ENCODE measurements around the gene FBXO21. TPM values are rescaled to one million over a fixed set of nuclear protein-coding genes. Genes with fewer than 3 reads are reported as not detected.

FBXO21 gene
- total RNA-seq, 2 donors from 2014 or later = 179 to 412 TPM

GRCh38 chr12:117192057-117192456 is 1.8 kb upstream of the FBXO21 start:
- Histone ChIP-seq H3K27me3 (replicated peaks; ENCODE audit: insufficient read depth) (no peaks in the 10 kb centered on the region), H3K4me3 (no peak overlapping the region), H3K27ac (no peak overlapping the region), H3K9me3 (no peaks in the 10 kb centered on the region), H3K36me3 (no peaks in the 10 kb centered on the region), H3K4me1 (replicated peaks) (no peaks in the 10 kb centered on the region)
- WGBS = 87% methylated on average over 2 of the region's 2 CpGs
- DNase-seq (ENCODE audit: low spot score) = no peak
- TF ChIP-seq POLR2A (IDR thresholded peaks at IDR 0.05) (no peak), POLR2AphosphoS5 (IDR thresholded peaks at IDR 0.05) (no peak)
- TF ChIP-seq, protein P1, sequence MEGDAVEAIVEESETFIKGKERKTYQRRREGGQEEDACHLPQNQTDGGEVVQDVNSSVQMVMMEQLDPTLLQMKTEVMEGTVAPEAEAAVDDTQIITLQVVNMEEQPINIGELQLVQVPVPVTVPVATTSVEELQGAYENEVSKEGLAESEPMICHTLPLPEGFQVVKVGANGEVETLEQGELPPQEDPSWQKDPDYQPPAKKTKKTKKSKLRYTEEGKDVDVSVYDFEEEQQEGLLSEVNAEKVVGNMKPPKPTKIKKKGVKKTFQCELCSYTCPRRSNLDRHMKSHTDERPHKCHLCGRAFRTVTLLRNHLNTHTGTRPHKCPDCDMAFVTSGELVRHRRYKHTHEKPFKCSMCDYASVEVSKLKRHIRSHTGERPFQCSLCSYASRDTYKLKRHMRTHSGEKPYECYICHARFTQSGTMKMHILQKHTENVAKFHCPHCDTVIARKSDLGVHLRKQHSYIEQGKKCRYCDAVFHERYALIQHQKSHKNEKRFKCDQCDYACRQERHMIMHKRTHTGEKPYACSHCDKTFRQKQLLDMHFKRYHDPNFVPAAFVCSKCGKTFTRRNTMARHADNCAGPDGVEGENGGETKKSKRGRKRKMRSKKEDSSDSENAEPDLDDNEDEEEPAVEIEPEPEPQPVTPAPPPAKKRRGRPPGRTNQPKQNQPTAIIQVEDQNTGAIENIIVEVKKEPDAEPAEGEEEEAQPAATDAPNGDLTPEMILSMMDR (IDR thresholded peaks at IDR 0.05) = no peak
- intact Hi-C loops (cut with DNase I) = no loop called here

DNA sequence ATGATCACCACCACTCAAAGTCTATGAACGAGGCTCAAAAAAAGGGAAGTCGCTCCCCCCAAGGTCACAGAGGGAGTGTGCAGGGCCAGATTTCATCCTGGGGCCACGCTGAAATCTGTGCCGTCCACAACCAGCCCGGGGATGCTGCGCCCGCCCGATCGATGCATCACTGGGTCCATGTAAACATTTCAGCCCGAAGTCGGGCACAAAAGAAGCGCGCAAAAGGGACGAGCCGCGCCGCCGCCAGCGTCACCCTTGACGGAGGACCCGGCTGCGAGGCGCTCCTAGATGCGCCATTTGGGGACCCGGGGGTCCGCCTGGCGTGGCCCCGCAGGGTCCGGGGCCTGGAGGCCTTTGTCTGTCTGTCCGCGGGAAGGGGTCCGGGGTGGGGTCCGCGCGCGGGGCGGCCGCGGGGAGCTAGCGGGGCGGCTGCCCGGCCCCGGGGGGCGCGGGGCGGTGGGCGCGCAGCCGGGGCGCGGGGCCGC is 503 bp downstream of the FBXO21 start:
- peak overlapping the region; percentile 76 to 87 for H3K4me3 ChIP-seq
- no peaks in the 10 kb centered on the region for H3K4me1 ChIP-seq (replicated peaks)
- no peak for DNase-seq (ENCODE audit: low spot score)
- H3K36me3 ChIP-seq = peaks cover 0 to 4% of the 10 kb centered on the region in 2 donors
- TF ChIP-seq, protein P1 (IDR thresholded peaks at IDR 0.05) = no peak
- no peak for TF ChIP-seq POLR2A (IDR thresholded peaks at IDR 0.05)
- TF ChIP-seq POLR2AphosphoS5 (IDR thresholded peaks at IDR 0.05) = no peak
- no peaks in the 10 kb centered on the region for H3K9me3 ChIP-seq
- H3K27me3 ChIP-seq (replicated peaks; ENCODE audit: insufficient read depth) = no peaks in the 10 kb centered on the region
- H3K27ac ChIP-seq = peak overlapping the region; percentile 79 to 84
- 0% methylated on average over 34 of the region's 52 CpGs for WGBS
- intact Hi-C loops (cut with DNase I) = no loop called here

GRCh38 chr12:117188961-117189724 is 1.1 kb downstream of the FBXO21 start:
- 9% methylated on average over 25 of the region's 25 CpGs for WGBS
- H3K4me3 ChIP-seq = peak overlapping the region; percentile 76 to 87
- H3K9me3 ChIP-seq = no peaks in the 10 kb centered on the region
- TF ChIP-seq POLR2A (IDR thresholded peaks at IDR 0.05) (no peak), POLR2AphosphoS5 (IDR thresholded peaks at IDR 0.05) (peak; percentile 19)
- H3K4me1 ChIP-seq (replicated peaks) = no peaks in the 10 kb centered on the region
- no peaks in the 10 kb centered on the region for H3K27me3 ChIP-seq (replicated peaks; ENCODE audit: insufficient read depth)
- DNase-seq (ENCODE audit: low spot score) = no peak
- H3K27ac ChIP-seq = peak overlapping the region; percentile 79 to 84
- intact Hi-C loops (cut with DNase I) = no loop called here
- peaks cover 0 to 9% of the 10 kb centered on the region in 2 donors for H3K36me3 ChIP-seq

GRCh38 chr12:117188121-117188665 is 2.1 kb downstream of the FBXO21 start:
- DNase-seq (ENCODE audit: low spot score) = no peak
- intact Hi-C loops (cut with DNase I) = no loop called here
- WGBS = 93% methylated on average over 12 of the region's 12 CpGs
- peaks cover 0 to 9% of the 10 kb centered on the region in 2 donors for H3K36me3 ChIP-seq
- H3K27me3 ChIP-seq (replicated peaks; ENCODE audit: insufficient read depth) = no peaks in the 10 kb centered on the region
- H3K4me1 ChIP-seq (replicated peaks) = no peaks in the 10 kb centered on the region
- TF ChIP-seq POLR2AphosphoS5 (IDR thresholded peaks at IDR 0.05) (no peak), POLR2A (IDR thresholded peaks at IDR 0.05) (no peak)
- TF ChIP-seq, protein P1 (IDR thresholded peaks at IDR 0.05) = no peak
- no peak overlapping the region for H3K4me3 ChIP-seq
- no peaks in the 10 kb centered on the region for H3K9me3 ChIP-seq
- H3K27ac ChIP-seq = no peak overlapping the region

DNA sequence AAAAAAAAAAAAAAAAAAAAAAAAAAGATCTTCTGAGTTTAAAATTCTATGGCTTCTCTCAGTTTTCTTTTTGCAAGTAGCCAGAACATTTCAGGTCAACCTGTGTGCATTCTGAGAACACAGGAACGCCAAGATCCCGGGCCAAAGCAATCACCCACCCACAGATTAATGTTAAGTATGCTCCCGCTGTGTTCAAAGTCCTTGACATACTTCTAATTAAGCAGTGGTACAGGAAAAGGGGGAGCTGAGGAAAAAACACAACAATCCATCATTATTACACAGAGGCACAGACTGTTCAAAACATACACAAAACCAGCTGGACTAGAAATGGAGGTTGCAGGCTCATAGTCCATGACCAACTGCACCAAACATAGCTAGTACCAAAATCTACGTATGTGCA is 2.8 kb downstream of the FBXO21 start:
- Histone ChIP-seq H3K4me3 (no peak overlapping the region), H3K4me1 (replicated peaks) (no peaks in the 10 kb centered on the region), H3K27ac (no peak overlapping the region), H3K9me3 (no peaks in the 10 kb centered on the region), H3K27me3 (replicated peaks; ENCODE audit: insufficient read depth) (no peaks in the 10 kb centered on the region), H3K36me3 (peaks cover 0 to 9% of the 10 kb centered on the region in 2 donors)
- no peak for DNase-seq (ENCODE audit: low spot score)
- intact Hi-C loops (cut with DNase I) = no loop called here
- 58% methylated on average over 4 of the region's 4 CpGs for WGBS
- TF ChIP-seq POLR2AphosphoS5 (IDR thresholded peaks at IDR 0.05) (no peak), POLR2A (IDR thresholded peaks at IDR 0.05) (no peak)
- TF ChIP-seq, protein P1 (IDR thresholded peaks at IDR 0.05) = no peak
